Measurements from ENCODE around the gene ABI3BP.

DNA sequence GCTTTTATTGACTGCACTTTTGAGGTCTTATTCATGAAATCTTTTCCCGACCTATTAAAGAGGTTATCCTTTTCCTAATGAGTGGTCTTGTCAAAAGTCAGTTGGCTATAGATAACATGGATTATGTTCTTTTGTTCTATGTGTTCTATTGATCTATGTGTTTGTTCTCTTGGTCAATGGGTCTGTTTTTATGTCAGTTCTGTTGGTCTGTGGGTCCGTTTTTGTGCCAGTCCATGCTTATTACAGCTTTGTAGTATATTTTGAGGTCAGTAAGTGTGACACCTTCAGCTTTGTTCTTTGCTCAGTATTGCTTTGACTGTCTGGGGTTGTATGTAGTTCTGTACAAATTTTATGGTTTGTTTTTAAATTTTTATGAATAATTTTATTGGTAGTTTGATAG is 276.2 kb downstream of the ABI3BP start:
- TF ChIP-seq, protein P1, sequence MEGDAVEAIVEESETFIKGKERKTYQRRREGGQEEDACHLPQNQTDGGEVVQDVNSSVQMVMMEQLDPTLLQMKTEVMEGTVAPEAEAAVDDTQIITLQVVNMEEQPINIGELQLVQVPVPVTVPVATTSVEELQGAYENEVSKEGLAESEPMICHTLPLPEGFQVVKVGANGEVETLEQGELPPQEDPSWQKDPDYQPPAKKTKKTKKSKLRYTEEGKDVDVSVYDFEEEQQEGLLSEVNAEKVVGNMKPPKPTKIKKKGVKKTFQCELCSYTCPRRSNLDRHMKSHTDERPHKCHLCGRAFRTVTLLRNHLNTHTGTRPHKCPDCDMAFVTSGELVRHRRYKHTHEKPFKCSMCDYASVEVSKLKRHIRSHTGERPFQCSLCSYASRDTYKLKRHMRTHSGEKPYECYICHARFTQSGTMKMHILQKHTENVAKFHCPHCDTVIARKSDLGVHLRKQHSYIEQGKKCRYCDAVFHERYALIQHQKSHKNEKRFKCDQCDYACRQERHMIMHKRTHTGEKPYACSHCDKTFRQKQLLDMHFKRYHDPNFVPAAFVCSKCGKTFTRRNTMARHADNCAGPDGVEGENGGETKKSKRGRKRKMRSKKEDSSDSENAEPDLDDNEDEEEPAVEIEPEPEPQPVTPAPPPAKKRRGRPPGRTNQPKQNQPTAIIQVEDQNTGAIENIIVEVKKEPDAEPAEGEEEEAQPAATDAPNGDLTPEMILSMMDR (IDR thresholded peaks at IDR 0.05; ENCODE audit: low read depth, low read length, missing input control) = no peak
- TF ChIP-seq, protein P2, sequence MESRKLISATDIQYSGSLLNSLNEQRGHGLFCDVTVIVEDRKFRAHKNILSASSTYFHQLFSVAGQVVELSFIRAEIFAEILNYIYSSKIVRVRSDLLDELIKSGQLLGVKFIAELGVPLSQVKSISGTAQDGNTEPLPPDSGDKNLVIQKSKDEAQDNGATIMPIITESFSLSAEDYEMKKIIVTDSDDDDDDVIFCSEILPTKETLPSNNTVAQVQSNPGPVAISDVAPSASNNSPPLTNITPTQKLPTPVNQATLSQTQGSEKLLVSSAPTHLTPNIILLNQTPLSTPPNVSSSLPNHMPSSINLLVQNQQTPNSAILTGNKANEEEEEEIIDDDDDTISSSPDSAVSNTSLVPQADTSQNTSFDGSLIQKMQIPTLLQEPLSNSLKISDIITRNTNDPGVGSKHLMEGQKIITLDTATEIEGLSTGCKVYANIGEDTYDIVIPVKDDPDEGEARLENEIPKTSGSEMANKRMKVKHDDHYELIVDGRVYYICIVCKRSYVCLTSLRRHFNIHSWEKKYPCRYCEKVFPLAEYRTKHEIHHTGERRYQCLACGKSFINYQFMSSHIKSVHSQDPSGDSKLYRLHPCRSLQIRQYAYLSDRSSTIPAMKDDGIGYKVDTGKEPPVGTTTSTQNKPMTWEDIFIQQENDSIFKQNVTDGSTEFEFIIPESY (IDR thresholded peaks at IDR 0.05) = no peak
- TF ChIP-seq, protein P3, sequence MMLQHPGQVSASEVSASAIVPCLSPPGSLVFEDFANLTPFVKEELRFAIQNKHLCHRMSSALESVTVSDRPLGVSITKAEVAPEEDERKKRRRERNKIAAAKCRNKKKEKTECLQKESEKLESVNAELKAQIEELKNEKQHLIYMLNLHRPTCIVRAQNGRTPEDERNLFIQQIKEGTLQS (IDR thresholded peaks at IDR 0.05) = no peak
- TF ChIP-seq YY1 (IDR thresholded peaks at IDR 0.05) (no peak), HNF4G (IDR thresholded peaks at IDR 0.05) (no peak), SP1 (IDR thresholded peaks at IDR 0.05) (no peak), GABPA (IDR thresholded peaks at IDR 0.05 in 1 of 2, conservative IDR thresholded peaks at IDR 0.05 in 1 of 2) (no peak), RXRA (IDR thresholded peaks at IDR 0.05) (no peak), EGR1 (IDR thresholded peaks at IDR 0.05; ENCODE audit: low read depth in 2 of 2) (no peak), RAD21 (IDR thresholded peaks at IDR 0.05) (no peak)
- TF ChIP-seq, protein P4, sequence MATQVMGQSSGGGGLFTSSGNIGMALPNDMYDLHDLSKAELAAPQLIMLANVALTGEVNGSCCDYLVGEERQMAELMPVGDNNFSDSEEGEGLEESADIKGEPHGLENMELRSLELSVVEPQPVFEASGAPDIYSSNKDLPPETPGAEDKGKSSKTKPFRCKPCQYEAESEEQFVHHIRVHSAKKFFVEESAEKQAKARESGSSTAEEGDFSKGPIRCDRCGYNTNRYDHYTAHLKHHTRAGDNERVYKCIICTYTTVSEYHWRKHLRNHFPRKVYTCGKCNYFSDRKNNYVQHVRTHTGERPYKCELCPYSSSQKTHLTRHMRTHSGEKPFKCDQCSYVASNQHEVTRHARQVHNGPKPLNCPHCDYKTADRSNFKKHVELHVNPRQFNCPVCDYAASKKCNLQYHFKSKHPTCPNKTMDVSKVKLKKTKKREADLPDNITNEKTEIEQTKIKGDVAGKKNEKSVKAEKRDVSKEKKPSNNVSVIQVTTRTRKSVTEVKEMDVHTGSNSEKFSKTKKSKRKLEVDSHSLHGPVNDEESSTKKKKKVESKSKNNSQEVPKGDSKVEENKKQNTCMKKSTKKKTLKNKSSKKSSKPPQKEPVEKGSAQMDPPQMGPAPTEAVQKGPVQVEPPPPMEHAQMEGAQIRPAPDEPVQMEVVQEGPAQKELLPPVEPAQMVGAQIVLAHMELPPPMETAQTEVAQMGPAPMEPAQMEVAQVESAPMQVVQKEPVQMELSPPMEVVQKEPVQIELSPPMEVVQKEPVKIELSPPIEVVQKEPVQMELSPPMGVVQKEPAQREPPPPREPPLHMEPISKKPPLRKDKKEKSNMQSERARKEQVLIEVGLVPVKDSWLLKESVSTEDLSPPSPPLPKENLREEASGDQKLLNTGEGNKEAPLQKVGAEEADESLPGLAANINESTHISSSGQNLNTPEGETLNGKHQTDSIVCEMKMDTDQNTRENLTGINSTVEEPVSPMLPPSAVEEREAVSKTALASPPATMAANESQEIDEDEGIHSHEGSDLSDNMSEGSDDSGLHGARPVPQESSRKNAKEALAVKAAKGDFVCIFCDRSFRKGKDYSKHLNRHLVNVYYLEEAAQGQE (IDR thresholded peaks at IDR 0.05) = no peak
- TF ChIP-seq, protein P5, sequence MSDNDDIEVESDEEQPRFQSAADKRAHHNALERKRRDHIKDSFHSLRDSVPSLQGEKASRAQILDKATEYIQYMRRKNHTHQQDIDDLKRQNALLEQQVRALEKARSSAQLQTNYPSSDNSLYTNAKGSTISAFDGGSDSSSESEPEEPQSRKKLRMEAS (IDR thresholded peaks at IDR 0.05) = no peak
